ENCODE results near the gene PFKFB3.

GRCh38 chr10:6175329-6176055 lies 27.2 kb upstream of the PFKFB3 start:
- TF ChIP-seq CTCF (IDR thresholded peaks at IDR 0.05; ENCODE audit: insufficient read depth, low read length, poor library complexity, severe bottlenecking) (no peak), EZH2phosphoT487 (conservative IDR thresholded peaks at IDR 0.05; ENCODE audit: low read length) (no peak)

Data from SU-DHL-6 (cell line).